Neural cell (in vitro differentiated cells): ENCODE results near the gene DDI1. TPM values are rescaled to one million over a fixed set of nuclear protein-coding genes. Genes with fewer than 3 reads are reported as not detected.

Experiments
- H2AFZ ChIP-seq: fragments of 200-600, 300-800 bp; sonication (generic), shearing (Covaris generic); 2 replicates; pipeline ENCODE4 v1.6.0; 2014; ENCODE audit warnings: low read depth, mild to moderate bottlenecking, antibody characterized with exemption, low read length, moderate library complexity
- H3F3A ChIP-seq: fragments of 200-600 bp; shearing (Covaris generic); 2 replicates; pipeline ENCODE4 v1.6.1; 2016; ENCODE audit warnings: mild to moderate bottlenecking, moderate library complexity, mixed read lengths, antibody characterized with exemption, low read length; ENCODE audit not compliant: insufficient read depth, poor library complexity, severe bottlenecking
- H3K27ac ChIP-seq: fragments of 200-600, 300-800 bp; sonication (generic), shearing (Covaris generic); 2 replicates; pipeline ENCODE4 v1.5.1; 2014; ENCODE audit warnings: mild to moderate bottlenecking, low read length, moderate library complexity
- H3K27me3 ChIP-seq: fragments of 300-800, 200-600 bp; sonication (generic), shearing (Covaris generic); 2 replicates; pipeline ENCODE4 v1.6.0; 2014; ENCODE audit warnings: mild to moderate bottlenecking, low read depth, low read length, moderate library complexity; ENCODE audit not compliant: insufficient read depth
- H3K36me3 ChIP-seq: fragments of 300-800, 200-600 bp; sonication (generic), shearing (Covaris generic); 2 replicates; pipeline ENCODE4 v1.5.1; 2014; ENCODE audit warnings: mild to moderate bottlenecking, antibody characterized with exemption, low read length, moderate library complexity; ENCODE audit not compliant: insufficient read depth
- H3K4me2 ChIP-seq: fragments of 300-800, 200-600 bp; sonication (generic), shearing (Covaris generic); 2 replicates; pipeline ENCODE4 v1.6.0; 2014; ENCODE audit warnings: mild to moderate bottlenecking, low read length
- H3K4me3 ChIP-seq: fragments of 300-800, 200-600 bp; sonication (generic), shearing (Covaris generic); 2 replicates; pipeline ENCODE4 v1.5.1; 2014; ENCODE audit warnings: mild to moderate bottlenecking, low read length, moderate library complexity
- H3K79me2 ChIP-seq: fragments of 200-600 bp; shearing (Covaris generic); replicated peaks from 2 replicates; pipeline ENCODE4 v1.6.0; 2014; ENCODE audit warnings: mild to moderate bottlenecking, low read length, moderate library complexity; ENCODE audit not compliant: insufficient read depth
- H3K9ac ChIP-seq: fragments of 300-800, 200-600 bp; sonication (generic), shearing (Covaris generic); 2 replicates; pipeline ENCODE4 v1.6.1; 2016; ENCODE audit warnings: mild to moderate bottlenecking, low read length, mixed read lengths
- H3K9me2 ChIP-seq: fragments of 200-600 bp; shearing (Covaris generic); 2 replicates; pipeline ENCODE4 v1.6.1; 2016; ENCODE audit warnings: mild to moderate bottlenecking, low read length, mixed read lengths; ENCODE audit not compliant: insufficient read depth
- H3K9me3 ChIP-seq: fragments of 200-600, 300-800 bp; sonication (generic), shearing (Covaris generic); 2 replicates; pipeline ENCODE4 v1.6.1; 2016; ENCODE audit warnings: mild to moderate bottlenecking, mixed run types, low read length, moderate library complexity, mixed read lengths
- H4K20me1 ChIP-seq: fragments of 200-600 bp; shearing (Covaris generic); 2 replicates; pipeline ENCODE4 v1.6.1; 2016; ENCODE audit warnings: mild to moderate bottlenecking, mixed run types; ENCODE audit not compliant: insufficient read depth
- EP300 ChIP-seq: fragments of 450-650 bp; conservative IDR thresholded peaks from 2 replicates; pipeline ENCODE4 v1.6.1; 2014; ENCODE audit warnings: antibody characterized with exemption, mild to moderate bottlenecking, moderate library complexity; ENCODE audit not compliant: poor library complexity, severe bottlenecking
- EZH2 ChIP-seq: fragments of 200-600, 300-800 bp; shearing (Covaris generic), sonication (generic); IDR thresholded peaks from 2 replicates; pipeline ENCODE4 v1.6.1; 2014; ENCODE audit warnings: antibody characterized with exemption, low read length, borderline replicate concordance, mild to moderate bottlenecking; ENCODE audit not compliant: insufficient read depth, poor library complexity, severe bottlenecking
- MXI1 ChIP-seq: fragments of 450-650 bp; conservative IDR thresholded peaks from 2 replicates; pipeline ENCODE4 v1.6.1; 2014; ENCODE audit warnings: antibody characterized with exemption, mild to moderate bottlenecking; ENCODE audit not compliant: poor library complexity, severe bottlenecking
- POLR2AphosphoS5 ChIP-seq: IDR thresholded peaks from 2 replicates; pipeline ENCODE4 v1.6.1; 2012
- RAD21 ChIP-seq: fragments of 450-650 bp; conservative IDR thresholded peaks from 2 replicates; pipeline ENCODE4 v1.6.1; 2014; ENCODE audit warnings: antibody characterized with exemption, mild to moderate bottlenecking, moderate library complexity
- SMC3 ChIP-seq: fragments of 450-650 bp; conservative IDR thresholded peaks from 2 replicates; pipeline ENCODE4 v1.6.1; 2014; ENCODE audit warnings: antibody characterized with exemption, mild to moderate bottlenecking, moderate library complexity; ENCODE audit not compliant: poor library complexity
- TAF1 ChIP-seq: IDR thresholded peaks from 2 replicates; pipeline ENCODE4 v1.6.1; 2012; ENCODE audit warnings: low read depth
- polyA plus RNA-seq: library from polyadenylated mRNA; depleted of rRNA; stranded (reverse); fragments of >200 nt; gene quantifications from 2 replicates; pipeline ENCODE4 v1.2.3, GENCODE V29; 2014
- TF ChIP-seq, protein P1 (sequence below): fragments of 450-650 bp; IDR thresholded peaks from 2 replicates; pipeline ENCODE4 v1.5.1; 2014; ENCODE audit warnings: antibody characterized with exemption, mild to moderate bottlenecking, moderate library complexity; ENCODE audit not compliant: poor library complexity, severe bottlenecking
- TF ChIP-seq, protein P2 (sequence below): IDR thresholded peaks from 2 replicates; pipeline ENCODE4 v1.6.1; 2012; ENCODE audit warnings: borderline replicate concordance

The DDI1 gene
- polyA plus RNA-seq, 1 donor from 2014 or later = not detected

DNA sequence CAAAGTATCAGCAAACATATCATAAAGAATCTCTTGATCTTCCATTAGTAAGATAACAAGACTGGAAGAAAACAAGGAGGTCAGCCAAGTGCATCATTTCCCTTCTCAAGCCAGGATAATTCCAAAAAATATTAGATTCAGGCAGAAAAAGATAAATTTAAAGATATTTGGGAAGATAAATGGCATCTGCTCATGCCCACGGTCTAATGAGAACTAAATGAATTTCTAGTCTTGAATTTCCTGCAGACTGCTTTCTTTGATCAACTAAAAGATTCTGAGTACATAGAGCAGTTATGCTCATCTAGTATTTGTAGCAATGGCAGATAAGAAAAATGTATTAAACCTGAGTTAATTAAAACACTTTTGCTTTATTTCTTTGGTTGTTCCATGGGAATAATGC is 31.1 kb downstream of the DDI1 start:
- no peak for TF ChIP-seq POLR2AphosphoS5
- TF ChIP-seq, protein P1, sequence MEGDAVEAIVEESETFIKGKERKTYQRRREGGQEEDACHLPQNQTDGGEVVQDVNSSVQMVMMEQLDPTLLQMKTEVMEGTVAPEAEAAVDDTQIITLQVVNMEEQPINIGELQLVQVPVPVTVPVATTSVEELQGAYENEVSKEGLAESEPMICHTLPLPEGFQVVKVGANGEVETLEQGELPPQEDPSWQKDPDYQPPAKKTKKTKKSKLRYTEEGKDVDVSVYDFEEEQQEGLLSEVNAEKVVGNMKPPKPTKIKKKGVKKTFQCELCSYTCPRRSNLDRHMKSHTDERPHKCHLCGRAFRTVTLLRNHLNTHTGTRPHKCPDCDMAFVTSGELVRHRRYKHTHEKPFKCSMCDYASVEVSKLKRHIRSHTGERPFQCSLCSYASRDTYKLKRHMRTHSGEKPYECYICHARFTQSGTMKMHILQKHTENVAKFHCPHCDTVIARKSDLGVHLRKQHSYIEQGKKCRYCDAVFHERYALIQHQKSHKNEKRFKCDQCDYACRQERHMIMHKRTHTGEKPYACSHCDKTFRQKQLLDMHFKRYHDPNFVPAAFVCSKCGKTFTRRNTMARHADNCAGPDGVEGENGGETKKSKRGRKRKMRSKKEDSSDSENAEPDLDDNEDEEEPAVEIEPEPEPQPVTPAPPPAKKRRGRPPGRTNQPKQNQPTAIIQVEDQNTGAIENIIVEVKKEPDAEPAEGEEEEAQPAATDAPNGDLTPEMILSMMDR = no peak
- TF ChIP-seq EP300 = no peak
- Histone ChIP-seq H3K9me2 (no peaks in the 10 kb centered on the region), H3K4me3 (no peak overlapping the region), H4K20me1 (no peaks in the 10 kb centered on the region), H3K4me2 (no peak overlapping the region), H3K9me3 (no peaks in the 10 kb centered on the region), H3K27ac (no peak overlapping the region), H2AFZ (no peak overlapping the region), H3F3A (no peaks in the 10 kb centered on the region), H3K79me2 (no peaks in the 10 kb centered on the region), H3K9ac (no peak overlapping the region), H3K27me3 (no peaks in the 10 kb centered on the region), H3K36me3 (no peaks in the 10 kb centered on the region)

DNA sequence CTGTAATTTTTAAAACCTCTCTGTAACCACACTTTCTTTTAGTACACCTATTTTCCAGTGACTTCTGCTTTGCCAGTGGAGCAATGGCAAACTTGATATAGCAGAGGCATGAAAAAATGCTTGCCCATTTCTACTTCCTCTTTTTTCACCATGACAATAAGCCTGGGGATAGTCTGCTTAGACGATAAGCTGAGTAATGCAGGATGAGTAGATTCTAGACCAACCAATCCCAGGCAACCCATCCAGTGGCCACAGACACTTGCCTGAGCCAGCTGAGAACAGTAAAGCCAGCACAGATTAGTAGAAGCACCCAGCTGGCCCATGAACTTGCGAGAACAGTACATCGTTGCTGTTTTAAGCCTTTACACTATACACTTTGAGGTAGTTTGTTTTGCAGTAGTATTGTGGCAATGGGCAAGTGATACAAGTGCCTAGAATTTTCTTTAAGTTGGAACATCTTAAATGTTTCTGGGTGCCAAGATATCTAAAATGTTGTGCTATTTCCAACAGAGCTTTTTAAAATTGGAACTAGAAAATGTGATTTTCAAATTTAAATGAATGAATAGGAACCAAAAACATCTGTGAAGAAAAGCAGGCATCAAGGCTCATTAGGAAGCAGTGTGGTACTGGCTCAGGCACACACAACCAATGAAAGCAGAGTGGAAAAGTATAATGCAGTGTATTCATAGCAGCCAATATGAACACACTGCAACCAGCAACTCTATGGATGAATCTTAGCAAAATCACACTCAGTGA is 37.7 kb downstream of the DDI1 start:
- Histone ChIP-seq H3F3A (no peaks in the 10 kb centered on the region), H3K4me3 (no peak overlapping the region), H3K9me3 (no peaks in the 10 kb centered on the region), H3K36me3 (no peaks in the 10 kb centered on the region), H3K27ac (no peak overlapping the region), H3K27me3 (no peaks in the 10 kb centered on the region), H3K4me2 (no peak overlapping the region), H4K20me1 (no peaks in the 10 kb centered on the region), H3K9ac (no peak overlapping the region), H3K79me2 (no peaks in the 10 kb centered on the region), H2AFZ (no peak overlapping the region), H3K9me2 (no peaks in the 10 kb centered on the region)
- TF ChIP-seq EP300 (no peak), POLR2AphosphoS5 (no peak), TAF1 (no peak), MXI1 (no peak), SMC3 (no peak), EZH2 (no peak), RAD21 (no peak)
- TF ChIP-seq, protein P2, sequence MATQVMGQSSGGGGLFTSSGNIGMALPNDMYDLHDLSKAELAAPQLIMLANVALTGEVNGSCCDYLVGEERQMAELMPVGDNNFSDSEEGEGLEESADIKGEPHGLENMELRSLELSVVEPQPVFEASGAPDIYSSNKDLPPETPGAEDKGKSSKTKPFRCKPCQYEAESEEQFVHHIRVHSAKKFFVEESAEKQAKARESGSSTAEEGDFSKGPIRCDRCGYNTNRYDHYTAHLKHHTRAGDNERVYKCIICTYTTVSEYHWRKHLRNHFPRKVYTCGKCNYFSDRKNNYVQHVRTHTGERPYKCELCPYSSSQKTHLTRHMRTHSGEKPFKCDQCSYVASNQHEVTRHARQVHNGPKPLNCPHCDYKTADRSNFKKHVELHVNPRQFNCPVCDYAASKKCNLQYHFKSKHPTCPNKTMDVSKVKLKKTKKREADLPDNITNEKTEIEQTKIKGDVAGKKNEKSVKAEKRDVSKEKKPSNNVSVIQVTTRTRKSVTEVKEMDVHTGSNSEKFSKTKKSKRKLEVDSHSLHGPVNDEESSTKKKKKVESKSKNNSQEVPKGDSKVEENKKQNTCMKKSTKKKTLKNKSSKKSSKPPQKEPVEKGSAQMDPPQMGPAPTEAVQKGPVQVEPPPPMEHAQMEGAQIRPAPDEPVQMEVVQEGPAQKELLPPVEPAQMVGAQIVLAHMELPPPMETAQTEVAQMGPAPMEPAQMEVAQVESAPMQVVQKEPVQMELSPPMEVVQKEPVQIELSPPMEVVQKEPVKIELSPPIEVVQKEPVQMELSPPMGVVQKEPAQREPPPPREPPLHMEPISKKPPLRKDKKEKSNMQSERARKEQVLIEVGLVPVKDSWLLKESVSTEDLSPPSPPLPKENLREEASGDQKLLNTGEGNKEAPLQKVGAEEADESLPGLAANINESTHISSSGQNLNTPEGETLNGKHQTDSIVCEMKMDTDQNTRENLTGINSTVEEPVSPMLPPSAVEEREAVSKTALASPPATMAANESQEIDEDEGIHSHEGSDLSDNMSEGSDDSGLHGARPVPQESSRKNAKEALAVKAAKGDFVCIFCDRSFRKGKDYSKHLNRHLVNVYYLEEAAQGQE = no peak
- TF ChIP-seq, protein P1 = no peak
